C4-2B (cell line): ENCODE data around the gene HES1.

Source experiments
- CTCF ChIP-seq: fragments of 450-650 bp; conservative IDR thresholded peaks from 2 replicates; pipeline ENCODE4 v1.5.1; 2017; ENCODE audit warnings: mild to moderate bottlenecking
- ZFX ChIP-seq: fragments of 450-650 bp; IDR thresholded peaks from 2 replicates; pipeline ENCODE4 v1.6.1; 2017

DNA sequence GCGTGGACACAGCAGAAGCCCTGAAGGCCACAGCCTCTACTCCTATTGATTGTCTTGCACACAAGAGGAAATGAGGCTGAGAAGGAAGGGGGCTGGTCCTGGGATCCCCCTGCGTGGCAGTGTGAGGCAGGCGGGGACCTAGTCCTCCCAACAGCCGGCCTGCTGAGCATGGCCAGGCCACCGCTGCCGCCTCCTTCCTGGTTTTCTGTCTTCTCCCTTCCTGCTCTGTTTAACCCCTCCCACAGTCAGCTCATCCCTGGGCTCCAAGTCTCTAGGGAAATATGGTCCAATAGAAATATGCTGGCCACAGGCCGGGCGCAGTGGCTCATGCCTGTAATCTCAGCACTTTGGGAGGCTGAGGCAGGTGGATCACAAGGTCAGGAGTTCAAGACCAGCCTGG lies 42.1 kb upstream of the HES1 start:
- no peak for TF ChIP-seq ZFX
- TF ChIP-seq CTCF = no peak
